Esophagus squamous epithelium (tissue), 5 donors: ENCODE data around the gene CPE. TPM values are rescaled to one million over a fixed set of nuclear protein-coding genes. Genes with fewer than 3 reads are reported as not detected.

Source experiments
- DNase-seq: peaks from one replicate; lab custom pipeline; 2025; lab: John Stamatoyannopoulos, UW
- H3K27ac ChIP-seq, 4 donors: fragments of 200-600 bp; sonication (generic); one replicate each; pipeline ENCODE4 v1.5.1; 2016 to 2019; ENCODE audit warnings: mild to moderate bottlenecking in 1 of 4
- H3K27me3 ChIP-seq, 4 donors: fragments of 200-600 bp; sonication (generic); 1 replicate in 3 of 4; 2 replicates in 1 of 4; pipeline versions ENCODE4 v1.5.1 to v1.6.0; 2017 to 2021; ENCODE audit warnings: antibody characterized with exemption in 1 of 4
- H3K36me3 ChIP-seq, 3 donors: fragments of 200-600 bp; sonication (generic); one replicate each; pipeline ENCODE4 v1.5.1; 2016 to 2019
- H3K4me1 ChIP-seq, 3 donors: fragments of 200-600 bp; sonication (generic); one replicate each; pipeline ENCODE4 v1.5.1; 2017 to 2019
- H3K4me3 ChIP-seq, 4 donors: fragments of 200-600 bp; sonication (generic); 1 replicate in 3 of 4; 2 replicates in 1 of 4; pipeline ENCODE4 v1.5.1; 2016 to 2019; ENCODE audit warnings: mild to moderate bottlenecking in 2 of 4, moderate library complexity in 1 of 4
- H3K9me3 ChIP-seq, 3 donors: fragments of 200-600 bp; sonication (generic); one replicate each; pipeline ENCODE4 v1.5.1; 2016 to 2019
- CTCF ChIP-seq, 6 experiments: fragments of 450-650 bp in 4 of 6; fragments of 200-600 bp in 2 of 6; sonication (generic) in 2 of 6; IDR thresholded peaks; one replicate each; pipeline ENCODE4 v1.5.1; 2016 to 2019; ENCODE audit warnings: antibody characterized with exemption in 6 of 6, mild to moderate bottlenecking in 4 of 6, moderate library complexity in 4 of 6
- POLR2A ChIP-seq, 4 donors: fragments of 450-650 bp; IDR thresholded peaks; one replicate each; pipeline ENCODE4 v1.6.1; 2017; ENCODE audit warnings: antibody characterized with exemption in 4 of 4, mild to moderate bottlenecking in 4 of 4, moderate library complexity in 3 of 4
- WGBS, 2 donors: methylation state at CpG; one replicate each; pipeline ENCODE4 v1.1.5; 2018; 5-methylcytosine and 5-hydroxymethylcytosine counted together
- intact Hi-C: fragments of 100-400 bp; cut with DNase I; formaldehyde crosslinking; loops from one replicate; pipeline ENCODE4 v1.15.0; 2022
- total RNA-seq, 4 donors: library from RNA; depleted of rRNA; stranded (reverse); fragments of >200 nt; gene quantifications; one replicate each; pipeline ENCODE4 v1.1.0, GENCODE V29; 2016
- donor health status: DM: yes; HTN: yes; CAD: no.

Gene CPE
- total RNA-seq, 4 donors from 2014 or later: 6.6 to 50.4 (median 24.1) TPM

GRCh38 chr4:165464813-165465381, 86.1 kb downstream of the CPE start:
- TF ChIP-seq POLR2A (IDR thresholded peaks at IDR 0.05) (no peak), CTCF (IDR thresholded peaks at IDR 0.05) (peak; percentile 62 to 86 (median 76))
- intact Hi-C loops: loop anchor here (5.0 to 10.0 kb wide), 2 partner anchors 100 to 333 kb away; no protein-coding TSS in a partner anchor
- no peaks in the 10 kb centered on the region for H3K9me3 ChIP-seq
- H3K4me3 ChIP-seq: no peak overlapping the region
- peaks cover 0 to 5% (median 0%) of the 10 kb centered on the region in 3 donors for H3K4me1 ChIP-seq
- DNase-seq: no peak
- H3K36me3 ChIP-seq: peaks cover 0 to 7% (median 0%) of the 10 kb centered on the region in 3 donors
- H3K27ac ChIP-seq: no peak overlapping the region
- H3K27me3 ChIP-seq: no peaks in the 10 kb centered on the region
- WGBS, 2 donors: 25 to 27% methylated on average over 9 of the region's 9 CpGs

- H3K4me3 ChIP-seq: no peak overlapping the region
- intact Hi-C loops: no loop called here
- TF ChIP-seq POLR2A (IDR thresholded peaks at IDR 0.05) (no peak), CTCF (IDR thresholded peaks at IDR 0.05) (no peak)
- H3K4me1 ChIP-seq: no peaks in the 10 kb centered on the region
- H3K9me3 ChIP-seq: peaks cover 0 to 12% (median 11%) of the 10 kb centered on the region in 3 donors
- peaks cover 0 to 7% (median 0%) of the 10 kb centered on the region in 3 donors for H3K36me3 ChIP-seq
- DNase-seq: no peak
- no peaks in the 10 kb centered on the region for H3K27me3 ChIP-seq
- WGBS, 2 donors: 65 to 78% methylated on average over 2 of the region's 2 CpGs
- no peak overlapping the region for H3K27ac ChIP-seq
Observed at GRCh38 chr4:165470009-165470408, 91.2 kb downstream of the CPE start.

GRCh38 chr4:165472943-165473676, 94.3 kb downstream of the CPE start:
- Histone ChIP-seq H3K4me3 (no peak overlapping the region), H3K36me3 (peaks cover 0 to 3% (median 0%) of the 10 kb centered on the region in 3 donors), H3K9me3 (peaks cover 0 to 12% (median 11%) of the 10 kb centered on the region in 3 donors), H3K4me1 (peaks cover 3 to 25% (median 5%) of the 10 kb centered on the region in 3 donors), H3K27ac (no peak overlapping the region), H3K27me3 (no peaks in the 10 kb centered on the region)
- WGBS, 2 donors: 68 to 92% methylated on average over 2 of the region's 2 CpGs
- DNase-seq: no peak
- TF ChIP-seq POLR2A (IDR thresholded peaks at IDR 0.05) (no peak), CTCF (IDR thresholded peaks at IDR 0.05) (no peak)
- intact Hi-C loops: no loop called here

GRCh38 chr4:165474784-165475705, 96.2 kb downstream of the CPE start:
- no peak overlapping the region for H3K4me3 ChIP-seq
- H3K36me3 ChIP-seq: no peaks in the 10 kb centered on the region
- TF ChIP-seq CTCF (IDR thresholded peaks at IDR 0.05) (no peak), POLR2A (IDR thresholded peaks at IDR 0.05) (no peak)
- WGBS, 2 donors: 75 to 82% methylated on average over 8 of the region's 8 CpGs
- no peak for DNase-seq
- intact Hi-C loops: no loop called here
- H3K4me1 ChIP-seq: peaks cover 3 to 25% (median 5%) of the 10 kb centered on the region in 3 donors
- no peak overlapping the region for H3K27ac ChIP-seq
- H3K27me3 ChIP-seq: no peaks in the 10 kb centered on the region
- peaks cover 0 to 12% (median 11%) of the 10 kb centered on the region in 3 donors for H3K9me3 ChIP-seq
